Liver (tissue), 9 donors: Measurements from ENCODE around the gene C1orf21. TPM values are rescaled to one million over a fixed set of nuclear protein-coding genes. Genes with fewer than 3 reads are reported as not detected.

Experiments used
- DNase-seq: peaks from one replicate; pipeline ENCODE4 v3.0.0-alpha.2; 2017; ENCODE audit warnings: low spot score
- H3K27ac ChIP-seq, 2 donors: one replicate each; pipeline ENCODE4 v1.7.0; 2013; ENCODE audit warnings: inconsistent platforms in 2 of 2, low read length in 2 of 2, control low read depth in 1 of 2, low read depth in 1 of 2, mild to moderate bottlenecking in 1 of 2
- H3K27me3 ChIP-seq, 4 donors: one replicate each; pipeline versions ENCODE4 v1.6.1 to v1.7.0; 2013; ENCODE audit warnings: low read length in 3 of 4, inconsistent platforms in 1 of 4, mild to moderate bottlenecking in 1 of 4, moderate library complexity in 1 of 4; ENCODE audit not compliant: control insufficient read depth in 4 of 4, insufficient read depth in 4 of 4
- H3K36me3 ChIP-seq, 4 donors: one replicate each; pipeline versions ENCODE4 v1.6.1 to v1.7.0; 2013; ENCODE audit warnings: low read length in 3 of 4, mild to moderate bottlenecking in 3 of 4, low read depth in 1 of 4, moderate library complexity in 1 of 4; ENCODE audit not compliant: control insufficient read depth in 4 of 4, insufficient read depth in 3 of 4
- H3K4me1 ChIP-seq, 4 donors: one replicate each; pipeline versions ENCODE4 v1.6.1 to v1.7.0; 2013; ENCODE audit warnings: low read length in 3 of 4, mild to moderate bottlenecking in 3 of 4, moderate library complexity in 1 of 4; ENCODE audit not compliant: control insufficient read depth in 4 of 4, insufficient read depth in 4 of 4
- H3K4me3 ChIP-seq, 3 donors: one replicate each; pipeline versions ENCODE4 v1.6.1 to v1.7.0; 2013; ENCODE audit warnings: low read length in 3 of 3, control low read depth in 1 of 3, low read depth in 1 of 3, mild to moderate bottlenecking in 1 of 3
- H3K9ac ChIP-seq, 2 donors: one replicate each; pipeline ENCODE4 v1.7.0; 2013; ENCODE audit warnings: low read length in 2 of 2, mild to moderate bottlenecking in 2 of 2, moderate library complexity in 2 of 2, control low read depth in 1 of 2, low read depth in 1 of 2
- H3K9me3 ChIP-seq, 4 donors: one replicate each; pipeline versions ENCODE4 v1.6.1 to v1.7.0; 2013; ENCODE audit warnings: low read length in 3 of 4; ENCODE audit not compliant: control insufficient read depth in 4 of 4
- ATF3 ChIP-seq: IDR thresholded peaks from 2 replicates; pipeline ENCODE4 v1.6.1; 2016; ENCODE audit warnings: antibody characterized with exemption
- CTCF ChIP-seq: fragments of 150-350 bp; IDR thresholded peaks from 2 replicates; pipeline ENCODE4 v1.5.1; 2017; ENCODE audit warnings: improper control_type of control experiment, low read depth, low read length; ENCODE audit not compliant: missing input control
- EGR1 ChIP-seq, 2 donors: IDR thresholded peaks; 2 replicates each; pipeline ENCODE4 v1.6.1; 2016 to 2018; ENCODE audit warnings: antibody characterized with exemption in 2 of 2, low read depth in 2 of 2
- FOXA1 ChIP-seq: IDR thresholded peaks from 2 replicates; pipeline ENCODE4 v1.6.1; 2016; ENCODE audit warnings: antibody characterized with exemption
- FOXA2 ChIP-seq: IDR thresholded peaks from 2 replicates; pipeline ENCODE4 v1.6.1; 2016; ENCODE audit warnings: antibody characterized with exemption
- HNF4A ChIP-seq, 2 donors: conservative IDR thresholded peaks; 2 replicates each; pipeline ENCODE4 v1.6.1; 2016; ENCODE audit warnings: antibody characterized with exemption in 2 of 2, mild to moderate bottlenecking in 2 of 2
- JUND ChIP-seq, 2 donors: IDR thresholded peaks; 2 replicates each; pipeline ENCODE4 v1.6.1; 2016; ENCODE audit warnings: antibody characterized with exemption in 2 of 2
- MAX ChIP-seq: IDR thresholded peaks from 2 replicates; pipeline ENCODE4 v1.6.1; 2016; ENCODE audit warnings: antibody characterized with exemption
- NR2F2 ChIP-seq: IDR thresholded peaks from 2 replicates; pipeline ENCODE4 v1.6.1; 2016; ENCODE audit warnings: antibody characterized with exemption
- RAD21 ChIP-seq, 2 donors: IDR thresholded peaks; 2 replicates each; pipeline ENCODE4 v1.6.1; 2016; ENCODE audit warnings: antibody characterized with exemption in 2 of 2, mild to moderate bottlenecking in 2 of 2
- RXRA ChIP-seq, 2 donors: IDR thresholded peaks; 2 replicates each; pipeline ENCODE4 v1.6.1; 2017 to 2018; ENCODE audit warnings: antibody characterized with exemption in 2 of 2, mild to moderate bottlenecking in 1 of 2
- SP1 ChIP-seq: IDR thresholded peaks from 2 replicates; pipeline ENCODE4 v1.6.1; 2018; ENCODE audit warnings: antibody characterized with exemption, mild to moderate bottlenecking
- YY1 ChIP-seq: IDR thresholded peaks from 2 replicates; pipeline ENCODE4 v1.6.1; 2016; ENCODE audit warnings: antibody characterized with exemption, mild to moderate bottlenecking
- ZBTB33 ChIP-seq: IDR thresholded peaks from 2 replicates; pipeline ENCODE4 v1.6.1; 2016; ENCODE audit warnings: antibody characterized with exemption
- WGBS: extraction: QIAGEN DNeasy Blood & Tissue Kit; methylation state at CpG from one replicate; pipeline ENCODE4 v1.1.7; 2013; 5-methylcytosine and 5-hydroxymethylcytosine counted together
- polyA plus RNA-seq, 2 donors: library from polyadenylated mRNA; stranded (reverse) in 1 of 2; unstranded in 1 of 2; fragments of 200-250 nt in 1 of 2; fragments of >200 nt in 1 of 2; fragmentation: Nextera tagmentation in 1 of 2; extraction: Ambion mirVana in 1 of 2; gene quantifications; one replicate each; pipeline versions ENCODE4 v1.2.1 to v1.2.3, GENCODE V29; 2013 to 2015
- total RNA-seq, 2 donors: library from RNA; depleted of rRNA; stranded (reverse); fragments of >200 nt; gene quantifications; one replicate each; pipeline ENCODE4 v1.2.3, GENCODE V29; 2014
- donor health status: healthy.
- donor health status: healthy.
- donor health status: healthy.
- donor health status: healthy.
- donor health status: healthy.

Gene C1orf21
- total and polyA plus RNA-seq, 4 donors: 2.3 to 21.3 (median 13.4) TPM

GRCh38 chr1:184620469-184620868 is 233.6 kb downstream of the C1orf21 start:
- DNase-seq: no peak
- TF ChIP-seq HNF4A (conservative IDR thresholded peaks at IDR 0.05): no peak
- no peak for TF ChIP-seq ATF3
- no peak for TF ChIP-seq JUND (IDR thresholded peaks at IDR 0.05)
- TF ChIP-seq MAX: no peak
- TF ChIP-seq FOXA1: no peak
- no peak for TF ChIP-seq YY1
- no peak for TF ChIP-seq EGR1 (IDR thresholded peaks at IDR 0.05; ENCODE audit: low read depth in 2 of 2)
- TF ChIP-seq RAD21 (IDR thresholded peaks at IDR 0.05): no peak
- no peak for TF ChIP-seq CTCF
- no peak for TF ChIP-seq NR2F2
- no peak for TF ChIP-seq ZBTB33
- no peak for TF ChIP-seq FOXA2
- H3K27ac ChIP-seq: no peak overlapping the region

GRCh38 chr1:184621260-184621659 is 234.4 kb downstream of the C1orf21 start:
- H3K27ac ChIP-seq: peak overlapping the region in 1 of 2 donors; percentile 35
- peaks cover 7 to 24% (median 19%) of the 10 kb centered on the region in 4 donors for H3K4me1 ChIP-seq
- H3K27me3 ChIP-seq: no peaks in the 10 kb centered on the region
- 76% methylated on average over 5 of the region's 5 CpGs for WGBS
- TF ChIP-seq RAD21 (IDR thresholded peaks at IDR 0.05) (peak in 1 of 2 donors; percentile 12), NR2F2 (peak; percentile 45), YY1 (no peak)
- H3K36me3 ChIP-seq: peaks cover 0 to 3% (median 0%) of the 10 kb centered on the region in 4 donors
- DNase-seq: no peak
- H3K9me3 ChIP-seq: no peaks in the 10 kb centered on the region
- no peak overlapping the region for H3K4me3 ChIP-seq
- no peak overlapping the region for H3K9ac ChIP-seq

More at GRCh38 chr1:184620469-184620868, 233.6 kb downstream of the C1orf21 start:
- H3K36me3 ChIP-seq: peaks cover 0 to 3% (median 0%) of the 10 kb centered on the region in 4 donors
- H3K9me3 ChIP-seq: no peaks in the 10 kb centered on the region
- H3K4me1 ChIP-seq: peaks cover 0 to 16% (median 12%) of the 10 kb centered on the region in 4 donors
- no peak overlapping the region for H3K9ac ChIP-seq
- no peak overlapping the region for H3K4me3 ChIP-seq
- H3K27me3 ChIP-seq: no peaks in the 10 kb centered on the region

GRCh38 chr1:184622136-184622823 is 235.5 kb downstream of the C1orf21 start:
- peak; percentile 15 to 55 for TF ChIP-seq RAD21 (IDR thresholded peaks at IDR 0.05)
- peak; percentile 57 to 69 for TF ChIP-seq HNF4A (conservative IDR thresholded peaks at IDR 0.05)
- TF ChIP-seq RXRA (IDR thresholded peaks at IDR 0.05): peak; percentile 44 to 65
- no peak for TF ChIP-seq MAX
- TF ChIP-seq EGR1 (IDR thresholded peaks at IDR 0.05; ENCODE audit: low read depth in 2 of 2): no peak
- peak; percentile 78 for TF ChIP-seq NR2F2
- peak; percentile 76 for TF ChIP-seq SP1
- Histone ChIP-seq H3K27me3 (no peaks in the 10 kb centered on the region), H3K27ac (peak overlapping the region; percentile 9 to 49), H3K36me3 (peaks cover 0 to 3% (median 0%) of the 10 kb centered on the region in 4 donors), H3K9me3 (no peaks in the 10 kb centered on the region), H3K4me1 (peaks cover 9 to 35% (median 25%) of the 10 kb centered on the region in 4 donors), H3K9ac (no peak overlapping the region), H3K4me3 (no peak overlapping the region)
- 27% methylated on average over 9 of the region's 9 CpGs for WGBS
- no peak for DNase-seq
